ENCODE measurements around the gene TM4SF4. TPM values are rescaled to one million over a fixed set of nuclear protein-coding genes. Genes with fewer than 3 reads are reported as not detected.
A peak's percentile ranks its signal among the peaks of the same experiment; 100 is the strongest.

The TM4SF4 gene
- polyA plus RNA-seq, 3 donors = 0.08 TPM; not detected in 2

DNA sequence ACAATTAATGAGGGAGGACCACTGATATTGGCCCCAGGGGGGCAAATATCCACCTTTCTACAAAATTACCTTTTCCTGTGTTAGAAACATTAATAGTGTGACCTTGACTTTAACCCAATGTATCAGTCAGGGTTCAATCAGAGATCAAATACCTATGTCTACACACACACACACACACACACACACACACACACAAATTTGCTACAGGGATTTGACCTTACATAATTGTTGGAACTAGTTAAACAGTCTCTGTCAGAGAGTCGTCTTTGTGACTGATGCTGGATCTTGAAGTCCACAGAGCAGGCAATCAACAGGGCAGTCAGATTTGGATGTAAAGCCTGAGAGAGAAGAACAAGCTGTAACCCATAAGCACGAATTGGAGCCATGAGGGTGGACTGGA lies 32.5 kb downstream of the TM4SF4 start:
- H3K9me3 ChIP-seq (replicated peaks in 1 of 2; ENCODE audit: control insufficient read depth in 1 of 2, insufficient read depth in 1 of 2, low read length in 2 of 2) = no peaks in the 10 kb centered on the region
- no peaks in the 10 kb centered on the region for H3K36me3 Mint-ChIP-seq
- DNase-seq = no peak
- TF ChIP-seq, protein P1, sequence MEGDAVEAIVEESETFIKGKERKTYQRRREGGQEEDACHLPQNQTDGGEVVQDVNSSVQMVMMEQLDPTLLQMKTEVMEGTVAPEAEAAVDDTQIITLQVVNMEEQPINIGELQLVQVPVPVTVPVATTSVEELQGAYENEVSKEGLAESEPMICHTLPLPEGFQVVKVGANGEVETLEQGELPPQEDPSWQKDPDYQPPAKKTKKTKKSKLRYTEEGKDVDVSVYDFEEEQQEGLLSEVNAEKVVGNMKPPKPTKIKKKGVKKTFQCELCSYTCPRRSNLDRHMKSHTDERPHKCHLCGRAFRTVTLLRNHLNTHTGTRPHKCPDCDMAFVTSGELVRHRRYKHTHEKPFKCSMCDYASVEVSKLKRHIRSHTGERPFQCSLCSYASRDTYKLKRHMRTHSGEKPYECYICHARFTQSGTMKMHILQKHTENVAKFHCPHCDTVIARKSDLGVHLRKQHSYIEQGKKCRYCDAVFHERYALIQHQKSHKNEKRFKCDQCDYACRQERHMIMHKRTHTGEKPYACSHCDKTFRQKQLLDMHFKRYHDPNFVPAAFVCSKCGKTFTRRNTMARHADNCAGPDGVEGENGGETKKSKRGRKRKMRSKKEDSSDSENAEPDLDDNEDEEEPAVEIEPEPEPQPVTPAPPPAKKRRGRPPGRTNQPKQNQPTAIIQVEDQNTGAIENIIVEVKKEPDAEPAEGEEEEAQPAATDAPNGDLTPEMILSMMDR (IDR thresholded peaks at IDR 0.05) = no peak
- peaks cover 22% of the 10 kb centered on the region for H3K4me1 Mint-ChIP-seq
- H3K27ac Mint-ChIP-seq = peak overlapping the region; percentile 87 to 98 (median 97)
- intact Hi-C loops (cut with micrococcal nuclease) = no loop called here
- no peaks in the 10 kb centered on the region for H4K20me1 ChIP-seq (ENCODE audit: insufficient read depth, low read length)
- H3K36me3 ChIP-seq (replicated peaks in 1 of 2; ENCODE audit: control insufficient read depth in 1 of 2, insufficient read depth in 2 of 2, low read length in 2 of 2) = no peaks in the 10 kb centered on the region
- H3K79me2 ChIP-seq (ENCODE audit: insufficient read depth, low read length) = no peaks in the 10 kb centered on the region
- peaks cover 0 to 4% of the 10 kb centered on the region in 2 donors for H3K27me3 ChIP-seq (ENCODE audit: control insufficient read depth in 2 of 2, insufficient read depth in 2 of 2, low read length in 2 of 2)
- 46% methylated on average over 2 of the region's 2 CpGs for WGBS (ENCODE audit: insufficient coverage)
- peak overlapping the region; percentile 53 for H3K9ac ChIP-seq (ENCODE audit: insufficient read depth, low read length, poor library complexity, severe bottlenecking)
- peaks cover 14 to 19% of the 10 kb centered on the region in 2 donors for H3K4me1 ChIP-seq (ENCODE audit: control insufficient read depth in 1 of 2, insufficient read depth in 2 of 2, low read length in 2 of 2)
- H2AFZ ChIP-seq (ENCODE audit: insufficient read depth, low read depth, low read length, poor library complexity, severe bottlenecking) = peak overlapping the region; percentile 62
- H3K27me3 Mint-ChIP-seq (ENCODE audit: low read depth in 3 of 3) = peaks cover 0 to 11% (median 7%) of the 10 kb centered on the region in 3 donors
- peaks cover 0 to 2% (median 0%) of the 10 kb centered on the region in 7 donors for H3K9me3 Mint-ChIP-seq
- H3K27ac ChIP-seq (ENCODE audit: low read depth in 1 of 2, low read length in 2 of 2) = peak overlapping the region; percentile 26 to 80
- peak overlapping the region in 1 of 3 experiments; percentile 60 for H3K4me3 ChIP-seq (replicated peaks in 1 of 3; ENCODE audit: low read depth in 2 of 3, low read length in 3 of 3)
- peak overlapping the region; percentile 64 for H3K4me2 ChIP-seq (replicated peaks; ENCODE audit: extremely low read depth, low read length, poor library complexity, severe bottlenecking)
- peak overlapping the region; percentile 70 to 93 for H3K4me3 Mint-ChIP-seq

DNA sequence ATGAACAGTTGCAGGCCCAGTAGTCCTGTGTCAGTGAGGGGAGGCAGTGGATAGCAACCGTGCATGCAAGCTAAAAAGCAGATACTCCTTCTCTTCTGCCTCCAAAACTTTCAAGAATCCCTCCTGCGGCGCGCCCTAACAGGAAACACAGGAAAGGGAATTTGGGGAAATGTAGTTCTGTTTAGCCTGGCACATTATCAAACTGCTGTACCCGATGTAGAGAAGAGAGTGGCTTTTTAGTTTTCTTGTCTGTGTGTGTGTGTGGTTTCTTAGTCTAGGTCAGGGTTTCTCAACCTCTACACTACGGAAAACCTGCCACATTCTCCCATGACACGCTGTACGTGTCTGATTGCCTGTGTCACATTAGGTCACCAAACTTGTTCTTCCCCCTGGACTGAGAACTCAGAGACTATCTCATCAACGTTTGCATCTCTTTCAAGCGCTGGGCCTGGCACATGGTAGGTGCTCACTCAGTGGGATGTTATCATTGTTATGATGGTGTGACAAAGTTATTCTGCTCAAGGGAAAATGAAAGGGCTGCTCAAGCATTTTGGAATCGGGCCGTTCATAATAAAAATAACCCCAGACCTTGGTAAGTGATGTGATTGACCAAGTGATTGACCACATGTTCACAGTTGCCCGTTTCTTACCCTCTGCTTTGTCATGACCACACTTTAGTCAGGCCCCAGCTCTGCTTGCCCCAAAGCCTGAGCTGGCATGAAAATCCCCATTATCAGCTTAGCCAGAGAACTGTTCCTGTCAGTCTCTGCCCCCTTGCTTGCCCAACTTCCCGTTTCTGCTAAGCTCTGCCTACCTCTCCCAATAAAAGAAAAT lies 33.2 kb downstream of the TM4SF4 start:
- Histone ChIP-seq H3K27ac (ENCODE audit: low read depth in 1 of 2, low read length in 2 of 2) (peak overlapping the region; percentile 26 to 80), H3K36me3 (replicated peaks in 1 of 2; ENCODE audit: control insufficient read depth in 1 of 2, insufficient read depth in 2 of 2, low read length in 2 of 2) (no peaks in the 10 kb centered on the region), H3K79me2 (ENCODE audit: insufficient read depth, low read length) (no peaks in the 10 kb centered on the region), H3K4me3 (replicated peaks in 1 of 3; ENCODE audit: low read depth in 2 of 3, low read length in 3 of 3) (peak overlapping the region; percentile 13 to 60 (median 41)), H3K4me1 (ENCODE audit: control insufficient read depth in 1 of 2, insufficient read depth in 2 of 2, low read length in 2 of 2) (peaks cover 14 to 19% of the 10 kb centered on the region in 2 donors), H3K9ac (ENCODE audit: insufficient read depth, low read length, poor library complexity, severe bottlenecking) (peak overlapping the region; percentile 53), H3K4me2 (replicated peaks; ENCODE audit: extremely low read depth, low read length, poor library complexity, severe bottlenecking) (peak overlapping the region; percentile 64), H2AFZ (ENCODE audit: insufficient read depth, low read depth, low read length, poor library complexity, severe bottlenecking) (peak overlapping the region; percentile 62), H3K27me3 (ENCODE audit: control insufficient read depth in 2 of 2, insufficient read depth in 2 of 2, low read length in 2 of 2) (peaks cover 0 to 4% of the 10 kb centered on the region in 2 donors), H4K20me1 (ENCODE audit: insufficient read depth, low read length) (no peaks in the 10 kb centered on the region), H3K9me3 (replicated peaks in 1 of 2; ENCODE audit: control insufficient read depth in 1 of 2, insufficient read depth in 1 of 2, low read length in 2 of 2) (no peaks in the 10 kb centered on the region)
- Mint-ChIP-seq H3K4me3 (peak overlapping the region; percentile 70 to 93), H3K9me3 (peaks cover 0 to 2% (median 0%) of the 10 kb centered on the region in 7 donors), H3K27me3 (ENCODE audit: low read depth in 3 of 3) (peaks cover 5 to 15% (median 11%) of the 10 kb centered on the region in 3 donors), H3K4me1 (peaks cover 29% of the 10 kb centered on the region), H3K27ac (peak overlapping the region; percentile 87 to 98 (median 97)), H3K36me3 (no peaks in the 10 kb centered on the region)
- DNase-seq = peak; percentile 86 to 97 (median 91)
- TF ChIP-seq, protein P1 (IDR thresholded peaks at IDR 0.05) = no peak
- WGBS (ENCODE audit: insufficient coverage) = 0% methylated on average over 5 of the region's 14 CpGs
- intact Hi-C loops (cut with micrococcal nuclease) = no loop called here
